NT2/D1 (cell line): Measurements from ENCODE around the gene MTHFD2L.

Source experiments
- SUZ12 ChIP-seq: IDR thresholded peaks from 2 replicates; pipeline ENCODE4 v1.6.1; 2011; ENCODE audit not compliant: insufficient read length, insufficient read depth; ENCODE audit errors: extremely low read depth
- YY1 ChIP-seq: IDR thresholded peaks from 2 replicates; pipeline ENCODE4 v1.6.1; 2011; ENCODE audit not compliant: insufficient read length, insufficient read depth
- ZNF274 ChIP-seq: IDR thresholded peaks from 2 replicates; pipeline ENCODE4 v1.6.1; 2011; ENCODE audit warnings: mild to moderate bottlenecking, low read depth, low read length

GRCh38 chr4:74338792-74339333, 180.9 kb downstream of the MTHFD2L start:
- TF ChIP-seq YY1 (no peak), ZNF274 (no peak), SUZ12 (no peak)
